Colonic mucosa (tissue), 4 donors: ENCODE measurements around the gene PPP2R3B. TPM values are rescaled to one million over a fixed set of nuclear protein-coding genes. Genes with fewer than 3 reads are reported as not detected.

Experiments
- DNase-seq: peaks from one replicate; pipeline ENCODE4 v3.0.0-alpha.2; 2020
- H3K27ac ChIP-seq: fragments of 200-600 bp; one replicate; pipeline ENCODE4 v1.8.0; 2021
- H3K27me3 ChIP-seq: fragments of 200-600 bp; one replicate; pipeline ENCODE4 v1.8.0; 2021
- H3K36me3 ChIP-seq: fragments of 200-600 bp; one replicate; pipeline ENCODE4 v1.8.0; 2021
- H3K4me1 ChIP-seq: fragments of 200-600 bp; one replicate; pipeline ENCODE4 v1.8.0; 2021; ENCODE audit warnings: mild to moderate bottlenecking
- H3K4me3 ChIP-seq: fragments of 200-600 bp; one replicate; pipeline ENCODE4 v1.8.0; 2021
- H3K9ac ChIP-seq, 2 donors: one replicate each; pipeline ENCODE4 v1.7.0; 2013; ENCODE audit warnings: control low read depth in 2 of 2, low read depth in 2 of 2, low read length in 2 of 2
- H3K9me3 ChIP-seq: fragments of 200-600 bp; one replicate; pipeline ENCODE4 v1.8.0; 2021
- intact Hi-C: fragments of 100-400 bp; cut with DNase I; formaldehyde crosslinking; loops from one replicate; pipeline ENCODE4 v1.14.1; 2022
- total RNA-seq, 2 donors: library from RNA; stranded (reverse); fragmentation: NEBNext Ultra II Directional in 1 of 2; extraction: Animal tissue kit (Norgen Biotek cat#: 25700) in 1 of 2; gene quantifications; one replicate each; pipeline ENCODE4 v1.2.1, GENCODE V29; 2021
- TF ChIP-seq, protein P1 (sequence below): fragments of 200-600 bp; IDR thresholded peaks from one replicate; pipeline ENCODE4 v1.8.0; 2022; ENCODE audit warnings: antibody characterized with exemption, mild to moderate bottlenecking
- donor health status: healthy.
- donor health status: DM: no; HTN: no; CAD: no.
- donor health status: DM: no; HTN: no; CAD: no.

PPP2R3B gene
- total RNA-seq, 2 donors from 2014 or later, result 8.7 to 22.9 TPM

DNA sequence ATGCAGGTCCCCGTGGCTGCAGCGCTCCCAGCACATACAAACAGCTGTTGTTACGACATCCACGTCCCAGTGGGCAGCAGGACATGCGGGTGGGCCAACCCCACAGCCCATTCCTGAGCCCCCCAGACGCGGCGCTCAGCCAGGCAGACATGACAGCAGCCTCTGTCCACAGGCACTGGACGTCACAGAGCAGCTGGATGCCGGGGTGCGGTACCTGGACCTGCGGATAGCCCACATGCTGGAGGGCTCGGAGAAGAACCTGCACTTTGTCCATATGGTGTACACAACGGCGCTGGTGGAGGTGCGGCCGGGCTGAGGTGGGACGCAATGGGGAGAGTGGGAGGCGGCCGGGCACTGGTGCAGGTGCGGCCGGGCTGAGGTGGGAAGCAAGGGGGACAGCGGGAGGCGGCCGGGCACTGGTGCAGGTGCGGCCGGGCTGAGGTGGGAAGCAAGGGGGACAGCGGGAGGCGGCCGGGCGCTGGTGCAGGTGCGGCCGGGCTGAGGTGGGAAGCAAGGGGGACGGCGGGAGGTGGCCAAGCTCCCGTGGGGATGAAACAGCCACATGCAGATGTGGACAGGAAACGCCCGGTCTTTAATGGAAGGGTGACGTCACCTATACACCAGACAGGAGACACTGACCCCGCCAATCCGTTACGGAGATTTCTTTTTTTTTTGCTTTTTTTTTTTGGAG, 96.1 kb downstream of the PPP2R3B start:
- Histone ChIP-seq H3K4me3 (no peak overlapping the region), H3K9ac (no peak overlapping the region), H3K27me3 (no peaks in the 10 kb centered on the region), H3K4me1 (no peaks in the 10 kb centered on the region), H3K27ac (no peak overlapping the region), H3K36me3 (no peaks in the 10 kb centered on the region), H3K9me3 (no peaks in the 10 kb centered on the region)
- intact Hi-C loops, result no loop called here
- peak; percentile 8 for DNase-seq
- TF ChIP-seq, protein P1, sequence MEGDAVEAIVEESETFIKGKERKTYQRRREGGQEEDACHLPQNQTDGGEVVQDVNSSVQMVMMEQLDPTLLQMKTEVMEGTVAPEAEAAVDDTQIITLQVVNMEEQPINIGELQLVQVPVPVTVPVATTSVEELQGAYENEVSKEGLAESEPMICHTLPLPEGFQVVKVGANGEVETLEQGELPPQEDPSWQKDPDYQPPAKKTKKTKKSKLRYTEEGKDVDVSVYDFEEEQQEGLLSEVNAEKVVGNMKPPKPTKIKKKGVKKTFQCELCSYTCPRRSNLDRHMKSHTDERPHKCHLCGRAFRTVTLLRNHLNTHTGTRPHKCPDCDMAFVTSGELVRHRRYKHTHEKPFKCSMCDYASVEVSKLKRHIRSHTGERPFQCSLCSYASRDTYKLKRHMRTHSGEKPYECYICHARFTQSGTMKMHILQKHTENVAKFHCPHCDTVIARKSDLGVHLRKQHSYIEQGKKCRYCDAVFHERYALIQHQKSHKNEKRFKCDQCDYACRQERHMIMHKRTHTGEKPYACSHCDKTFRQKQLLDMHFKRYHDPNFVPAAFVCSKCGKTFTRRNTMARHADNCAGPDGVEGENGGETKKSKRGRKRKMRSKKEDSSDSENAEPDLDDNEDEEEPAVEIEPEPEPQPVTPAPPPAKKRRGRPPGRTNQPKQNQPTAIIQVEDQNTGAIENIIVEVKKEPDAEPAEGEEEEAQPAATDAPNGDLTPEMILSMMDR, result no peak

DNA sequence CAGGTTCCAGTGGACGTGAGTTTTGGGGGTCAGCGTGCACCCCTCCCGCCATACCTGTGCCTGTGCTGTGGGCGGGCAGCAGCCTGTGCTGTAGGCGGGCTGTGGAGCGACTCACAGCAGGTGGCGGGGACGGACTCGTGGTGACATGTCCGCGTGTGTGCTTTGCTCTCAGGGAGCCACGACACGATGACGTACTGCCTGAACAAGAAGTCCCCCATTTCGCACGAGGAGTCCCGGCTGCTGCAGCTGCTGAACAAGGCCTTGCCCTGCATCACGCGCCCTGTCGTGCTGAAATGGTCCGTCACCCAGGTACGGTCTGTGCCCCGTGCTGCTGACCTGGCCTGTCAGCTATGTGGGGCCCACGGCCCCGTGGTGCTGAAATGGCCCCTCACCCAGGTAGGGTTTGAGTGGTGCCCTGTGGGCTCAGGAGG, 98.1 kb downstream of the PPP2R3B start:
- no peaks in the 10 kb centered on the region for H3K36me3 ChIP-seq
- no peaks in the 10 kb centered on the region for H3K4me1 ChIP-seq
- TF ChIP-seq, protein P1, result no peak
- intact Hi-C loops, result no loop called here
- no peak overlapping the region for H3K9ac ChIP-seq
- H3K4me3 ChIP-seq, result no peak overlapping the region
- no peaks in the 10 kb centered on the region for H3K27me3 ChIP-seq
- no peak overlapping the region for H3K27ac ChIP-seq
- peak; percentile 14 for DNase-seq
- no peaks in the 10 kb centered on the region for H3K9me3 ChIP-seq

DNA sequence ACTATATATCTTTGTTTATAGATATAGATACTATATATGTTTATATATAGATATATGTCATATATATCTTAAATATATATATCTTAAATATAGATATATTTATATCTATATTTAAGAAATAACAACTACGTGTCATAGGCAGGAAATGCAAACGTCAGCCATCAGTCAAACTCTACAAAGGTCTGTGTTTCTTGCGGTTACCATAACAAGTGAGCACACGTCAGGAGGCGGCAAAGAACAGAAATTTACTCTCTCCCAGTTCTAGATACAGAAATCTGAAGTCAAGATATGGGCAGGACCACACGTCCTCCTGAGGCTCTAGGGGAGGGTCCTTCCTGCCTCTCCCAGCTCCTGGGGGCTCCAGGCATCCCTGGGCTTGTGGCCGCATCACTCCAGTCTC, 99.0 kb downstream of the PPP2R3B start:
- H3K27me3 ChIP-seq, result no peaks in the 10 kb centered on the region
- DNase-seq, result no peak
- H3K36me3 ChIP-seq, result no peaks in the 10 kb centered on the region
- H3K4me1 ChIP-seq, result no peaks in the 10 kb centered on the region
- H3K9me3 ChIP-seq, result no peaks in the 10 kb centered on the region
- no peak overlapping the region for H3K9ac ChIP-seq
- intact Hi-C loops, result no loop called here
- TF ChIP-seq, protein P1, result no peak
- no peak overlapping the region for H3K4me3 ChIP-seq
- H3K27ac ChIP-seq, result no peak overlapping the region

DNA sequence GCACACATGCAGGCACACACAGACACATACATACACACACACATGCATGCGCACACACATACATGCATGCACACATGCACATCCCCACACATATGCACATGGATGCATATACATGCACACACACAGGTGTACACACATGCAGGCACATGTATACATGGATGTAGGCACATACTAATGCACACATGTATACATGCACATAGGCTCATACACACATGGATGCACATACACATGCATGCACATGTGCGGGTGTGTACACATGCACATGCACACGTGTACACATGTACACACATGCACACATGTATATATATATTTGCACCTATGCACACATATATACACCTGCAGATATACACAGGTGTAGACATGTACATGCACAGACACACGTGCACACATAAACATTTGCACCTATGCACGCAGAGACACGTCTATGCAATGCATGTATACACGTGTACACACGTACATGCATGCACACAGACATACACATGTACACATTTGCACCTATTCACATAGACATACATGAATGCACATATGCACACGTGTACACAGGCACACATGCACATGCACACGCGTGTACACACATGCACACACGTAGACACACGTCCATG, 101.5 kb downstream of the PPP2R3B start:
- intact Hi-C loops, result no loop called here
- Histone ChIP-seq H3K9me3 (no peaks in the 10 kb centered on the region), H3K9ac (no peak overlapping the region), H3K4me3 (no peak overlapping the region), H3K27me3 (no peaks in the 10 kb centered on the region), H3K27ac (no peak overlapping the region), H3K36me3 (no peaks in the 10 kb centered on the region), H3K4me1 (no peaks in the 10 kb centered on the region)
- DNase-seq, result peak; percentile 7
- TF ChIP-seq, protein P1, result no peak

Other genes starting within 250 kb of the PPP2R3B start
- 10 to 100 TPM; 11.0 to 23.8 TPM for gene PLCXD1, start 105.5 kb downstream of the PPP2R3B start, total RNA-seq
- gene GTPBP6, start 68.1 kb downstream of the PPP2R3B start, total RNA-seq, result 10 to 100 TPM; 44.4 to 81.1 TPM
- gene SHOX, start 243.9 kb upstream of the PPP2R3B start, total RNA-seq, result under 1 TPM; 0.11 to 0.12 TPM